CD14-positive monocyte (primary cell): ENCODE results near the gene MICAL2. TPM values are rescaled to one million over a fixed set of nuclear protein-coding genes. Genes with fewer than 3 reads are reported as not detected.
"Not testable (repeated sequence)": the region's sequence is repeated elsewhere in the genome, so short reads cannot be mapped to it uniquely, and the experiment has no call there.

ENCODE experiments used
- DNase-seq, 3 donors: peaks; one replicate each; pipeline ENCODE4 v3.0.0-alpha.2; 2011 to 2022
- H2AFZ ChIP-seq: 2 replicates; pipeline ENCODE4 v1.6.0; 2012; ENCODE audit warnings: mild to moderate bottlenecking, low read depth, low read length, inconsistent platforms; ENCODE audit not compliant: insufficient read depth, poor library complexity, severe bottlenecking
- H3K27ac ChIP-seq, 2 donors: 1 replicate in 1 of 2; 2 replicates in 1 of 2; pipeline ENCODE4 v1.5.1; 2012 to 2013; ENCODE audit warnings: low read length in 2 of 2, control low read depth in 1 of 2, inconsistent platforms in 1 of 2, low read depth in 1 of 2, mild to moderate bottlenecking in 1 of 2
- H3K27me3 ChIP-seq, 2 donors: one replicate each; pipeline versions ENCODE4 v1.6.0 to v1.6.1; 2011 to 2013; ENCODE audit warnings: low read length in 2 of 2; ENCODE audit not compliant: control insufficient read depth in 2 of 2, insufficient read depth in 2 of 2
- H3K36me3 ChIP-seq, 2 donors: replicated peaks in 1 of 2; 1 replicate in 1 of 2; 2 replicates in 1 of 2; pipeline versions ENCODE4 v1.5.1 to v1.6.1; 2012 to 2013; ENCODE audit warnings: low read length in 2 of 2, control low read depth in 1 of 2, inconsistent platforms in 1 of 2, mild to moderate bottlenecking in 1 of 2; ENCODE audit not compliant: insufficient read depth in 2 of 2, control insufficient read depth in 1 of 2
- H3K4me1 ChIP-seq, 2 donors: 1 replicate in 1 of 2; 2 replicates in 1 of 2; pipeline versions ENCODE4 v1.5.1 to v1.6.1; 2012 to 2013; ENCODE audit warnings: low read length in 2 of 2, control low read depth in 1 of 2, inconsistent platforms in 1 of 2, mild to moderate bottlenecking in 1 of 2, moderate library complexity in 1 of 2; ENCODE audit not compliant: insufficient read depth in 2 of 2, control insufficient read depth in 1 of 2
- H3K4me2 ChIP-seq: replicated peaks from 2 replicates; pipeline ENCODE3; 2012; ENCODE audit warnings: low read length, moderate library complexity, mild to moderate bottlenecking; ENCODE audit not compliant: poor library complexity, severe bottlenecking; ENCODE audit errors: extremely low read depth
- H3K4me3 ChIP-seq, 3 experiments: fragments of 200-600 bp in 1 of 3; sonication (generic) in 1 of 3; replicated peaks in 1 of 3; 1 replicate in 2 of 3; 2 replicates in 1 of 3; pipeline ENCODE4 v1.5.1; 2011 to 2013; ENCODE audit warnings: low read length in 3 of 3, mild to moderate bottlenecking in 3 of 3, control low read depth in 2 of 3, low read depth in 2 of 3, inconsistent platforms in 1 of 3, moderate library complexity in 1 of 3
- H3K79me2 ChIP-seq: 2 replicates; pipeline ENCODE4 v1.6.0; 2012; ENCODE audit warnings: mild to moderate bottlenecking, control low read depth, inconsistent platforms, low read length, moderate library complexity; ENCODE audit not compliant: insufficient read depth
- H3K9ac ChIP-seq: 2 replicates; pipeline ENCODE4 v1.6.0; 2017; ENCODE audit warnings: low read length, mild to moderate bottlenecking; ENCODE audit not compliant: insufficient read depth, poor library complexity, severe bottlenecking
- H3K9me3 ChIP-seq, 2 donors: replicated peaks in 1 of 2; 1 replicate in 1 of 2; 2 replicates in 1 of 2; pipeline versions ENCODE4 v1.5.1 to v1.6.1; 2012 to 2013; ENCODE audit warnings: low read length in 2 of 2, control low read depth in 1 of 2; ENCODE audit not compliant: control insufficient read depth in 1 of 2, insufficient read depth in 1 of 2
- H4K20me1 ChIP-seq: 2 replicates; pipeline ENCODE4 v1.6.0; 2012; ENCODE audit warnings: mild to moderate bottlenecking, low read length, control low read depth, moderate library complexity; ENCODE audit not compliant: insufficient read depth
- H3K27ac Mint-ChIP-seq, 7 donors: one replicate each; pipeline ENCODE4 v1.8.0; 2020; ENCODE audit warnings: mild to moderate bottlenecking in 7 of 7, mixed read lengths in 7 of 7, moderate library complexity in 6 of 7, inconsistent platforms in 2 of 7
- H3K27me3 Mint-ChIP-seq, 3 donors: one replicate each; pipeline ENCODE4 v1.8.0; 2021 to 2022; ENCODE audit warnings: low read depth in 3 of 3, mild to moderate bottlenecking in 3 of 3, mixed read lengths in 3 of 3, moderate library complexity in 3 of 3, inconsistent platforms in 1 of 3
- H3K36me3 Mint-ChIP-seq, 2 donors: one replicate each; pipeline ENCODE4 v1.8.0; 2020; ENCODE audit warnings: mixed read lengths in 2 of 2, inconsistent platforms in 1 of 2, mild to moderate bottlenecking in 1 of 2
- H3K4me1 Mint-ChIP-seq: one replicate; pipeline ENCODE4 v1.8.0; 2020; ENCODE audit warnings: mild to moderate bottlenecking, mixed read lengths
- H3K4me3 Mint-ChIP-seq, 2 donors: one replicate each; pipeline ENCODE4 v1.8.0; 2020; ENCODE audit warnings: mild to moderate bottlenecking in 2 of 2, mixed read lengths in 2 of 2, moderate library complexity in 1 of 2
- H3K9me3 Mint-ChIP-seq, 7 donors: one replicate each; pipeline ENCODE4 v1.8.0; 2020 to 2022; ENCODE audit warnings: mixed read lengths in 7 of 7, mild to moderate bottlenecking in 6 of 7, moderate library complexity in 6 of 7, inconsistent platforms in 2 of 7
- CTCF ChIP-seq: fragments of 200-600 bp; IDR thresholded peaks from one replicate; pipeline ENCODE4 v1.8.0; 2022; ENCODE audit warnings: antibody characterized with exemption, mild to moderate bottlenecking
- WGBS: methylation state at CpG from one replicate; pipeline ENCODE4 v1.1.5; 2013; ENCODE audit warnings: missing lambda C conversion rate; ENCODE audit not compliant: insufficient coverage; 5-methylcytosine and 5-hydroxymethylcytosine counted together
- intact Hi-C, 2 donors: fragments of 100-400 bp; cut with micrococcal nuclease; formaldehyde crosslinking; loops; one replicate each; pipeline versions ENCODE4 v1.15.0 to v1.15.1; 2023
- polyA plus RNA-seq, 3 donors: library from polyadenylated mRNA; depleted of rRNA in 1 of 3; unstranded in 2 of 3; stranded (reverse) in 1 of 3; fragments of 300-500 nt in 2 of 3; fragments of >200 nt in 1 of 3; fragmentation: Illumina TruSeq in 2 of 3; gene quantifications; 1 replicate in 2 of 3; 2 replicates in 1 of 3; pipeline ENCODE4 v1.2.3, GENCODE V29; 2012 to 2021

Gene MICAL2
- polyA plus RNA-seq, 3 donors: 39.8 to 72.5 (median 44.0) TPM

GRCh38 chr11:12143461-12144258, 33.3 kb downstream of the MICAL2 start:
- Mint-ChIP-seq H3K4me1 (peaks cover 18% of the 10 kb centered on the region), H3K27ac (no peak overlapping the region), H3K9me3 (no peaks in the 10 kb centered on the region), H3K36me3 (peaks cover 73 to 83% of the 10 kb centered on the region in 2 donors), H3K27me3 (no peaks in the 10 kb centered on the region), H3K4me3 (no peak overlapping the region)
- Histone ChIP-seq H3K9me3 (no peaks in the 10 kb centered on the region), H2AFZ (no peak overlapping the region), H3K27ac (no peak overlapping the region), H3K79me2 (peaks cover 17% of the 10 kb centered on the region), H3K4me3 (no peak overlapping the region), H3K4me1 (peaks cover 11 to 14% of the 10 kb centered on the region in 2 donors), H3K4me2 (no peak overlapping the region), H3K36me3 (peaks cover 26 to 70% of the 10 kb centered on the region in 2 donors), H3K27me3 (no peaks in the 10 kb centered on the region), H4K20me1 (peaks cover 68% of the 10 kb centered on the region), H3K9ac (no peak overlapping the region)
- no peak for TF ChIP-seq CTCF
- intact Hi-C loops: no loop called here
- 100% methylated on average over 1 of the region's 7 CpGs for WGBS
- no peak for DNase-seq

GRCh38 chr11:12144330-12145174, 34.2 kb downstream of the MICAL2 start:
- Mint-ChIP-seq H3K9me3 (no peaks in the 10 kb centered on the region), H3K4me3 (no peak overlapping the region), H3K36me3 (peaks cover 73 to 82% of the 10 kb centered on the region in 2 donors), H3K27me3 (peaks cover 0 to 1% (median 0%) of the 10 kb centered on the region in 3 donors), H3K27ac (peak overlapping the region in 1 of 7 donors; percentile 23), H3K4me1 (peaks cover 25% of the 10 kb centered on the region)
- Histone ChIP-seq H3K9me3 (no peaks in the 10 kb centered on the region), H3K9ac (no peak overlapping the region), H3K4me1 (peaks cover 11 to 16% of the 10 kb centered on the region in 2 donors), H3K36me3 (peaks cover 18 to 61% of the 10 kb centered on the region in 2 donors), H2AFZ (no peak overlapping the region), H4K20me1 (peaks cover 76% of the 10 kb centered on the region), H3K27ac (no peak overlapping the region), H3K27me3 (no peaks in the 10 kb centered on the region), H3K4me3 (no peak overlapping the region), H3K79me2 (peaks cover 17% of the 10 kb centered on the region), H3K4me2 (no peak overlapping the region)
- WGBS: 91% methylated on average over 5 of the region's 11 CpGs
- no peak for DNase-seq
- no peak for TF ChIP-seq CTCF
- intact Hi-C loops: no loop called here

- H3K79me2 ChIP-seq: peaks cover 17% of the 10 kb centered on the region
- H3K36me3 Mint-ChIP-seq: peaks cover 59 to 74% of the 10 kb centered on the region in 2 donors
- not testable (repeated sequence) for H3K27ac Mint-ChIP-seq
Measured at GRCh38 chr11:12146678-12147077, 36.3 kb downstream of the MICAL2 start.

More at GRCh38 chr11:12146678-12147077, 36.3 kb downstream of the MICAL2 start:
- H3K4me2 ChIP-seq, H3K27ac ChIP-seq, H3K27me3 ChIP-seq, H3K9me3 Mint-ChIP-seq, H3K9me3 ChIP-seq, H3K27me3 Mint-ChIP-seq, H3K4me3 Mint-ChIP-seq, DNase-seq, H3K4me3 ChIP-seq, intact Hi-C loops, H3K9ac ChIP-seq, H2AFZ ChIP-seq: not testable (repeated sequence)
- Histone ChIP-seq H3K36me3 (peaks cover 5 to 48% of the 10 kb centered on the region in 2 donors), H3K4me1 (peaks cover 5 to 17% of the 10 kb centered on the region in 2 donors), H4K20me1 (peaks cover 79% of the 10 kb centered on the region)
- WGBS: no CpG with 5 or more reads among the region's 3 CpGs
- peaks cover 32% of the 10 kb centered on the region for H3K4me1 Mint-ChIP-seq
